ENCODE data around the gene STK25.

DNA sequence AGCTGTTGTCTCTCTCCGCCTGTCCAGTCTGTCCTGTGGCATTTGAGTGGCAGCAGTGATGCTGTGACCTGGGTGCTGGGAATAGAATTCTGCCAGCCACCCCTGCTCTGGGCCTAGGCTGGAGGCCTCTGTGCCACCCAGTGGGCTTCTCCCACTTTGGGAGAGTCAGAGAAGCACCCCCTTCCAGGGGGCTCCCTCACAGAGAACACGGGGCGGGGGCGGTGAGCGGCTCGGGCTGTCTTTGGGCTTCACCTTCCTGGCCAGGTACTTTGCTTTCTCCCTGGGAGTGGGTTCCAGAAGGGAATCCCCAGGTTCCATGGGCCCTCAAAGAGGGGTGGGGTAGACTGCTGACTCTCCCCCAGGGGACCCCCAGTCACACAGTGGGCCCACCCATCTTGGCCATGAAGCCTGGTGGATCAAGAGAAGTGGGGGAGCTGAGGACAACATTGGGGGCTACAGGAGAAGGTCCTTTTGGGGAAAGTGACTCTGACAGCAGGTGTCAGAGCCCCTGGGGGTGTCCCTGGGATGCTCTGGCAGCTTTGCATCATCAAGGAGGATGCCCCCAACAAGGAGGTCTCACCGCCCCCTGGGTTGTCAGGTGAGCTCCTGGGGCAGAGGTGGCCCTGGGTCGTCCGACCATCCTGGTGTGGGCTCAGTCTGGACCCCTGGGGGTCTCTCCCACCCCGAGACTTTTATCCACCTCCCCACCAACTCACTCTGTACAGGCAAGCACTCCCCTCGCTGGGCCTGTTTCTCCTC, 31.4 kb upstream of the STK25 start:
- TF ChIP-seq, protein P1, sequence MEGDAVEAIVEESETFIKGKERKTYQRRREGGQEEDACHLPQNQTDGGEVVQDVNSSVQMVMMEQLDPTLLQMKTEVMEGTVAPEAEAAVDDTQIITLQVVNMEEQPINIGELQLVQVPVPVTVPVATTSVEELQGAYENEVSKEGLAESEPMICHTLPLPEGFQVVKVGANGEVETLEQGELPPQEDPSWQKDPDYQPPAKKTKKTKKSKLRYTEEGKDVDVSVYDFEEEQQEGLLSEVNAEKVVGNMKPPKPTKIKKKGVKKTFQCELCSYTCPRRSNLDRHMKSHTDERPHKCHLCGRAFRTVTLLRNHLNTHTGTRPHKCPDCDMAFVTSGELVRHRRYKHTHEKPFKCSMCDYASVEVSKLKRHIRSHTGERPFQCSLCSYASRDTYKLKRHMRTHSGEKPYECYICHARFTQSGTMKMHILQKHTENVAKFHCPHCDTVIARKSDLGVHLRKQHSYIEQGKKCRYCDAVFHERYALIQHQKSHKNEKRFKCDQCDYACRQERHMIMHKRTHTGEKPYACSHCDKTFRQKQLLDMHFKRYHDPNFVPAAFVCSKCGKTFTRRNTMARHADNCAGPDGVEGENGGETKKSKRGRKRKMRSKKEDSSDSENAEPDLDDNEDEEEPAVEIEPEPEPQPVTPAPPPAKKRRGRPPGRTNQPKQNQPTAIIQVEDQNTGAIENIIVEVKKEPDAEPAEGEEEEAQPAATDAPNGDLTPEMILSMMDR (IDR thresholded peaks at IDR 0.05; ENCODE audit: low read depth, low read length), result no peak
- TF ChIP-seq POLR2A (IDR thresholded peaks at IDR 0.05; ENCODE audit: extremely low read depth, insufficient read length) (no peak), MYC (IDR thresholded peaks at IDR 0.05; ENCODE audit: low read depth, low read length) (no peak)
- TF ChIP-seq, protein P2, sequence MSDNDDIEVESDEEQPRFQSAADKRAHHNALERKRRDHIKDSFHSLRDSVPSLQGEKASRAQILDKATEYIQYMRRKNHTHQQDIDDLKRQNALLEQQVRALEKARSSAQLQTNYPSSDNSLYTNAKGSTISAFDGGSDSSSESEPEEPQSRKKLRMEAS (IDR thresholded peaks at IDR 0.05; ENCODE audit: low read depth, low read length), result no peak

All from NB4 (cell line).